Activated CD4-positive, alpha-beta T cell treated with anti-CD3 and anti-CD28 coated beads, Interleukin-2, amount 50 U/mL, for 24 hours (primary cell): Measurements from ENCODE around the gene SCN5A.

ENCODE experiments used
- DNase-seq, 2 donors: peaks; one replicate each; pipeline ENCODE4 v3.0.0-alpha.2; 2020; ENCODE audit warnings: low read depth in 1 of 2, low spot score in 1 of 2

SCN5A gene

GRCh38 chr3:38649500-38650247, at the start of gene SCN5A:
SCN5A (minus strand) TSS chr3:38649687; CDS start chr3:38633307, 16,380 bp downstream.
- peak; percentile 24 to 27 for DNase-seq

- DNase-seq, result no peak
Measured at GRCh38 chr3:38698760-38699159, 49.3 kb upstream of the SCN5A start.

GRCh38 chr3:38698061-38698460, 48.6 kb upstream of the SCN5A start:
- no peak for DNase-seq

GRCh38 chr3:38696034-38696433, 46.5 kb upstream of the SCN5A start:
- no peak for DNase-seq

- DNase-seq, result no peak
Measured at GRCh38 chr3:38690185-38690584, 40.7 kb upstream of the SCN5A start.

- DNase-seq, result no peak
Measured at GRCh38 chr3:38689774-38690173, 40.3 kb upstream of the SCN5A start.

- no peak for DNase-seq
Measured at GRCh38 chr3:38689346-38689745, 39.9 kb upstream of the SCN5A start.

- DNase-seq, result no peak
Measured at GRCh38 chr3:38687321-38687720, 37.8 kb upstream of the SCN5A start.

GRCh38 chr3:38684546-38684945, 35.1 kb upstream of the SCN5A start:
- no peak for DNase-seq

GRCh38 chr3:38669668-38670067, 20.2 kb upstream of the SCN5A start:
- DNase-seq, result no peak

GRCh38 chr3:38662544-38662943, 13.1 kb upstream of the SCN5A start:
- DNase-seq, result no peak

- DNase-seq, result no peak
Measured at GRCh38 chr3:38658841-38659240, 9.4 kb upstream of the SCN5A start.

GRCh38 chr3:38657369-38657768, 7.9 kb upstream of the SCN5A start:
- no peak for DNase-seq

- DNase-seq, result peak in 1 of 2 donors; percentile 18
Measured at GRCh38 chr3:38655708-38656300, 6.3 kb upstream of the SCN5A start.

GRCh38 chr3:38653685-38654537, 4.4 kb upstream of the SCN5A start:
- DNase-seq, result no peak

GRCh38 chr3:38652934-38653333, 3.4 kb upstream of the SCN5A start:
- DNase-seq, result no peak

- DNase-seq, result peak; percentile 49 to 71
Measured at GRCh38 chr3:38651153-38651789, 1.8 kb upstream of the SCN5A start.

- no peak for DNase-seq
Measured at GRCh38 chr3:38650248-38650951, 913 bp upstream of the SCN5A start.

GRCh38 chr3:38648659-38649499, 608 bp downstream of the SCN5A start:
- DNase-seq, result no peak
